Neural cell (in vitro differentiated cells): ENCODE data around the gene OPRM1.

Experiments
- EP300 ChIP-seq: fragments of 450-650 bp; conservative IDR thresholded peaks from 2 replicates; pipeline ENCODE4 v1.6.1; 2014; ENCODE audit warnings: antibody characterized with exemption, mild to moderate bottlenecking, moderate library complexity; ENCODE audit not compliant: poor library complexity, severe bottlenecking
- EZH2 ChIP-seq: fragments of 200-600, 300-800 bp; shearing (Covaris generic), sonication (generic); IDR thresholded peaks from 2 replicates; pipeline ENCODE4 v1.6.1; 2014; ENCODE audit warnings: antibody characterized with exemption, low read length, borderline replicate concordance, mild to moderate bottlenecking; ENCODE audit not compliant: insufficient read depth, poor library complexity, severe bottlenecking
- MXI1 ChIP-seq: fragments of 450-650 bp; conservative IDR thresholded peaks from 2 replicates; pipeline ENCODE4 v1.6.1; 2014; ENCODE audit warnings: antibody characterized with exemption, mild to moderate bottlenecking; ENCODE audit not compliant: poor library complexity, severe bottlenecking
- POLR2AphosphoS5 ChIP-seq: IDR thresholded peaks from 2 replicates; pipeline ENCODE4 v1.6.1; 2012
- RAD21 ChIP-seq: fragments of 450-650 bp; conservative IDR thresholded peaks from 2 replicates; pipeline ENCODE4 v1.6.1; 2014; ENCODE audit warnings: antibody characterized with exemption, mild to moderate bottlenecking, moderate library complexity
- SMC3 ChIP-seq: fragments of 450-650 bp; conservative IDR thresholded peaks from 2 replicates; pipeline ENCODE4 v1.6.1; 2014; ENCODE audit warnings: antibody characterized with exemption, mild to moderate bottlenecking, moderate library complexity; ENCODE audit not compliant: poor library complexity
- TAF1 ChIP-seq: IDR thresholded peaks from 2 replicates; pipeline ENCODE4 v1.6.1; 2012; ENCODE audit warnings: low read depth
- TF ChIP-seq, protein P1 (sequence below): fragments of 450-650 bp; IDR thresholded peaks from 2 replicates; pipeline ENCODE4 v1.5.1; 2014; ENCODE audit warnings: antibody characterized with exemption, mild to moderate bottlenecking, moderate library complexity; ENCODE audit not compliant: poor library complexity, severe bottlenecking

DNA sequence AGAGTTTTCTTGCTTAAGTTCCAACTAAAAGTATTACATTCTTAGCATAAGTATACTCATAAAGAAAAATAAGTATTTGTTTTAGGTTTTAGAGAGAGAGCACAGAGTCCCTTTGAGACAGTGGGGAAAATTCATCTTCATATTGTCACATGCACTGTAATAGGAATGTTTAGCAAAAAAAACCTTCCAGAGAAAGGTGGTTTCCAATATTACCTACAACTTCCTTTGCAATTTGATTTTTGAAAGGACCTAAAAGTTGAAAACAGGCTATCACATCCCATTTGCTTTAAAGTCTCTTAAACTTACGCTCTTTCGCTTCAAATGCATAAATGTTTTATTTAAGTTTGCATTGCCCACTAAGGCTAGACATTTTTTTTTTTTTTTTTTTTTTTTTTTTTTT is 86.4 kb downstream of the OPRM1 start:
- TF ChIP-seq, protein P1, sequence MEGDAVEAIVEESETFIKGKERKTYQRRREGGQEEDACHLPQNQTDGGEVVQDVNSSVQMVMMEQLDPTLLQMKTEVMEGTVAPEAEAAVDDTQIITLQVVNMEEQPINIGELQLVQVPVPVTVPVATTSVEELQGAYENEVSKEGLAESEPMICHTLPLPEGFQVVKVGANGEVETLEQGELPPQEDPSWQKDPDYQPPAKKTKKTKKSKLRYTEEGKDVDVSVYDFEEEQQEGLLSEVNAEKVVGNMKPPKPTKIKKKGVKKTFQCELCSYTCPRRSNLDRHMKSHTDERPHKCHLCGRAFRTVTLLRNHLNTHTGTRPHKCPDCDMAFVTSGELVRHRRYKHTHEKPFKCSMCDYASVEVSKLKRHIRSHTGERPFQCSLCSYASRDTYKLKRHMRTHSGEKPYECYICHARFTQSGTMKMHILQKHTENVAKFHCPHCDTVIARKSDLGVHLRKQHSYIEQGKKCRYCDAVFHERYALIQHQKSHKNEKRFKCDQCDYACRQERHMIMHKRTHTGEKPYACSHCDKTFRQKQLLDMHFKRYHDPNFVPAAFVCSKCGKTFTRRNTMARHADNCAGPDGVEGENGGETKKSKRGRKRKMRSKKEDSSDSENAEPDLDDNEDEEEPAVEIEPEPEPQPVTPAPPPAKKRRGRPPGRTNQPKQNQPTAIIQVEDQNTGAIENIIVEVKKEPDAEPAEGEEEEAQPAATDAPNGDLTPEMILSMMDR, result no peak
- TF ChIP-seq RAD21, result no peak
- TF ChIP-seq TAF1, result no peak
- TF ChIP-seq MXI1, result no peak
- no peak for TF ChIP-seq EP300
- TF ChIP-seq EZH2, result no peak
- TF ChIP-seq SMC3, result no peak
- no peak for TF ChIP-seq POLR2AphosphoS5
